Measurements from ENCODE around the gene CNTN5.

DNA sequence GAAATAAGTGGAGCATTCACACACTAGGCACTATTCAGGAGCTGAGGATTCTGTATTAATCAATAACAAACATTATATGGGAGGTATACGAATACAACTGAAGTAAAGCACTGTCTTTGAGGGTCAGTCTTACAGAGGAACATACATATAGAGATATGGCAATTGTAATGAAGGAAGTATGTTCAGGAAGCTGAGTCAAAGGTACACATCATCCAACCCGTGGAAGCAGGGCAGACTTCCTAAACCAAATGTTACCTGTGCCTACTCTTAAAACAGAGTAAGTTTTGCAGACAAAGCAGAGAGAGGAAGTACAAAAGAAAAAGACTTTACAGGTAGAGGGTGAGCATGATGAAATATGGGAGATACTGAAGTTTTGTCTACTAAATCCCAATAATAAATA is 1185.2 kb downstream of the CNTN5 start:
- TF ChIP-seq, protein P1, sequence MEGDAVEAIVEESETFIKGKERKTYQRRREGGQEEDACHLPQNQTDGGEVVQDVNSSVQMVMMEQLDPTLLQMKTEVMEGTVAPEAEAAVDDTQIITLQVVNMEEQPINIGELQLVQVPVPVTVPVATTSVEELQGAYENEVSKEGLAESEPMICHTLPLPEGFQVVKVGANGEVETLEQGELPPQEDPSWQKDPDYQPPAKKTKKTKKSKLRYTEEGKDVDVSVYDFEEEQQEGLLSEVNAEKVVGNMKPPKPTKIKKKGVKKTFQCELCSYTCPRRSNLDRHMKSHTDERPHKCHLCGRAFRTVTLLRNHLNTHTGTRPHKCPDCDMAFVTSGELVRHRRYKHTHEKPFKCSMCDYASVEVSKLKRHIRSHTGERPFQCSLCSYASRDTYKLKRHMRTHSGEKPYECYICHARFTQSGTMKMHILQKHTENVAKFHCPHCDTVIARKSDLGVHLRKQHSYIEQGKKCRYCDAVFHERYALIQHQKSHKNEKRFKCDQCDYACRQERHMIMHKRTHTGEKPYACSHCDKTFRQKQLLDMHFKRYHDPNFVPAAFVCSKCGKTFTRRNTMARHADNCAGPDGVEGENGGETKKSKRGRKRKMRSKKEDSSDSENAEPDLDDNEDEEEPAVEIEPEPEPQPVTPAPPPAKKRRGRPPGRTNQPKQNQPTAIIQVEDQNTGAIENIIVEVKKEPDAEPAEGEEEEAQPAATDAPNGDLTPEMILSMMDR (IDR thresholded peaks at IDR 0.05), result no peak
- TF ChIP-seq POLR2A (IDR thresholded peaks at IDR 0.05), result no peak

Measured in uterus (tissue), 2 donors.